ENCODE results near the gene TMEM106A.
"Not testable (repeated sequence)": the region's sequence is repeated elsewhere in the genome, so short reads cannot be mapped to it uniquely, and the experiment has no call there.

DNA sequence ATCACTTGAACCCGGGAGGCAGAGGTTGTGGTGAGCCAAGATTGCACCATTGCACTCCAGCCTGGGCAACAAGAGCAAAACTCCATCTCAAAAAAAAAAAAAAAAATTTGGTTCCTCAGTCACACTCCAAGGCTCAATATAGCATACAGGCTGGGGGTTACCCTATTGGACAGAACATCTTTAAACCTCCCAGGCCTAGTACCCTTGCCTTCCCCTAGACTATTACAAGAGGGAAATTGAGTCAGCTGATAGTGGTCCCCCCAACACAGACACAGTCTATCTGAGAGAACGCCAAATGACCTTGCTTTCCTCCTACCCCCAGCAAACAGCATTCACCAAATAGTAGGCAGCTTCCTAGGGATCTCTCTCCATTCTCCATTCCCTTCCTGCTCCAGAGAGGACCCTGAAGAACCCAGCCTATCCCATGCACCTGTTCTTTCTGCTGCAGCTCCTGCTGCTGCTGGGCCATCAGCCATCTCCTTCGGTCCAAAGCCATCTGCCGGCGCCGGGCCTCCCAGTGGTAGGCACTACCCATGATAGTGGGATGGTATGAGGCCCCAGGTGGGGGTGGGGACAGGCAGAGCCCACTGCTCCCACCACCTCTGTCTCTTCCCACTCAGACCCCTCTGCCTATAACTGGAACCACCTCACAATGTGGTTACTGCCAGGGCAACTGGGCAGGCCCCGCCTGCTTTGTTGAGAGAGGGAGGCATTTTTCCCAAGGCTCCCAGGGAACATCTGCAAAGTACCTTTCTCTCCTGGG is 16.5 kb downstream of the TMEM106A start, which contains the start of gene CCDC200:
- not testable (repeated sequence) for TF ChIP-seq CTCF (optimal IDR thresholded peaks at IDR 0.05 in 1 of 3, IDR thresholded peaks at IDR 0.05 in 1 of 3, conservative IDR thresholded peaks at IDR 0.05 in 1 of 3; ENCODE audit: extremely low read depth in 1 of 3, insufficient read depth in 2 of 3, low read length in 3 of 3); EZH2 (IDR thresholded peaks at IDR 0.05; ENCODE audit: low read length)
